Endothelial cell (in vitro differentiated cells): ENCODE measurements around the gene ERC2. TPM values are rescaled to one million over a fixed set of nuclear protein-coding genes. Genes with fewer than 3 reads are reported as not detected.

ENCODE experiments used
- DNase-seq: peaks from one replicate; pipeline ENCODE4 v3.0.0; 2021; ENCODE audit warnings: low spot score
- H3K27ac Mint-ChIP-seq: one replicate; pipeline ENCODE4 v1.8.0; 2021; ENCODE audit warnings: mixed read lengths, inconsistent platforms; ENCODE audit not compliant: unreplicated experiment
- H3K27me3 Mint-ChIP-seq: one replicate; pipeline ENCODE4 v1.8.0; 2021; ENCODE audit warnings: mild to moderate bottlenecking, moderate library complexity, mixed read lengths, inconsistent platforms; ENCODE audit not compliant: unreplicated experiment
- H3K36me3 Mint-ChIP-seq: one replicate; pipeline ENCODE4 v1.8.0; 2021; ENCODE audit warnings: mild to moderate bottlenecking, low read depth, mixed read lengths, inconsistent platforms; ENCODE audit not compliant: unreplicated experiment
- H3K4me1 Mint-ChIP-seq: one replicate; pipeline ENCODE4 v1.8.0; 2021; ENCODE audit warnings: mild to moderate bottlenecking, mixed read lengths, inconsistent platforms; ENCODE audit not compliant: unreplicated experiment
- H3K4me3 Mint-ChIP-seq: one replicate; pipeline ENCODE4 v1.8.0; 2021; ENCODE audit warnings: mild to moderate bottlenecking, mixed read lengths, inconsistent platforms; ENCODE audit not compliant: unreplicated experiment
- H3K9me3 Mint-ChIP-seq: one replicate; pipeline ENCODE4 v1.8.0; 2021; ENCODE audit warnings: mixed read lengths, inconsistent platforms; ENCODE audit not compliant: unreplicated experiment
- CTCF ChIP-seq: fragments of 200-600 bp; sonication (generic); IDR thresholded peaks from one replicate; pipeline ENCODE4 v1.5.0; 2021; ENCODE audit warnings: antibody characterized with exemption; ENCODE audit not compliant: unreplicated experiment
- total RNA-seq: library from RNA; stranded (reverse); fragmentation: NEBNext Ultra II Directional; extraction: Animal tissue kit (Norgen Biotek cat#: 25700); gene quantifications from one replicate; pipeline ENCODE4 v1.2.1, GENCODE V29; 2021; ENCODE audit not compliant: unreplicated experiment

The ERC2 gene
- total RNA-seq, 1 donor from 2014 or later, result 20.5 TPM

- Mint-ChIP-seq H3K9me3 (no peaks in the 10 kb centered on the region), H3K27me3 (peaks cover 3% of the 10 kb centered on the region), H3K4me3 (no peak overlapping the region), H3K36me3 (no peaks in the 10 kb centered on the region), H3K27ac (no peak overlapping the region), H3K4me1 (peaks cover 23% of the 10 kb centered on the region)
- no peak for TF ChIP-seq CTCF
- DNase-seq, result no peak
Observed at GRCh38 chr3:55572816-55573215, 895.5 kb downstream of the ERC2 start.

GRCh38 chr3:55571913-55572312, 896.4 kb downstream of the ERC2 start:
- peak; percentile 56 for DNase-seq
- TF ChIP-seq CTCF, result peak; percentile 67
- H3K27ac Mint-ChIP-seq, result no peak overlapping the region
- peaks cover under 1% of the 10 kb centered on the region for H3K27me3 Mint-ChIP-seq
- H3K4me3 Mint-ChIP-seq, result no peak overlapping the region
- H3K4me1 Mint-ChIP-seq, result peaks cover 21% of the 10 kb centered on the region
- H3K9me3 Mint-ChIP-seq, result no peaks in the 10 kb centered on the region
- no peaks in the 10 kb centered on the region for H3K36me3 Mint-ChIP-seq

DNA sequence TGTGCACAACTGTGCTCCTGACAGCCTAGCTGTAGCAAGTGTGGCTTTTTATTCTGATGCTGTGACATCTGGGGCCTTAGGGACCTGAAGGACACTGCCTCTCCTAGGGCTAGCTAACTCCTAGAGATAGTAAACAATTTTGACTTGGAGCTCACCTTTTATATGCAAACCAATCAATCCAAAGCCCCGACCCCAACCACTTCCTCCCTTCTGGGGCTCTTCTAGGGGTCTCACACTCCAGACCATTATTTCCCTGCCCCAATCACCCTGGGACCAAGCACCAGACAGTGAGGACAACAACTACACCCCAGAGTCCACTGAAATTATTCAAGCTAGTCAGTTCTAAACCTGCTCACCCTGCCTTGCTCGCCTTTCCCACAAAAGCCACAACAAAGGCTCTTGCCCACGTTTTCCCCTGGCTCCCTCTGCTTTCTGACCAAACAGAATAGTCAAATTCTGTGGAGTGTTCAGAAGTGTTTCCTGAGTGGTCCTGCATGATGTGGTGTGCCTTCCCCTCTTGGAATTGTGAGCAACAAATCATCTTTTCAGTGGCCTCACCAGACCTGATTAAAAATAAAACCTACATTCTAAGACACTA, 897.0 kb downstream of the ERC2 start:
- TF ChIP-seq CTCF, result no peak
- no peak for DNase-seq
- H3K4me3 Mint-ChIP-seq, result no peak overlapping the region
- H3K27me3 Mint-ChIP-seq, result no peaks in the 10 kb centered on the region
- no peaks in the 10 kb centered on the region for H3K9me3 Mint-ChIP-seq
- H3K4me1 Mint-ChIP-seq, result peaks cover 15% of the 10 kb centered on the region
- no peaks in the 10 kb centered on the region for H3K36me3 Mint-ChIP-seq
- H3K27ac Mint-ChIP-seq, result no peak overlapping the region

- no peaks in the 10 kb centered on the region for H3K9me3 Mint-ChIP-seq
- no peaks in the 10 kb centered on the region for H3K36me3 Mint-ChIP-seq
- H3K27me3 Mint-ChIP-seq, result peaks cover 1% of the 10 kb centered on the region
- no peak overlapping the region for H3K4me3 Mint-ChIP-seq
- no peak for DNase-seq
- H3K27ac Mint-ChIP-seq, result no peak overlapping the region
- no peak for TF ChIP-seq CTCF
- peaks cover 14% of the 10 kb centered on the region for H3K4me1 Mint-ChIP-seq
Observed at GRCh38 chr3:55570271-55570711, 898.0 kb downstream of the ERC2 start.

- no peak for TF ChIP-seq CTCF
- H3K9me3 Mint-ChIP-seq, result no peaks in the 10 kb centered on the region
- H3K36me3 Mint-ChIP-seq, result no peaks in the 10 kb centered on the region
- peaks cover 1% of the 10 kb centered on the region for H3K27me3 Mint-ChIP-seq
- peaks cover 14% of the 10 kb centered on the region for H3K4me1 Mint-ChIP-seq
- H3K4me3 Mint-ChIP-seq, result no peak overlapping the region
- no peak overlapping the region for H3K27ac Mint-ChIP-seq
- no peak for DNase-seq
Observed at GRCh38 chr3:55569033-55569599, 899.2 kb downstream of the ERC2 start.
